Measurements from ENCODE around the gene DAAM2.

DNA sequence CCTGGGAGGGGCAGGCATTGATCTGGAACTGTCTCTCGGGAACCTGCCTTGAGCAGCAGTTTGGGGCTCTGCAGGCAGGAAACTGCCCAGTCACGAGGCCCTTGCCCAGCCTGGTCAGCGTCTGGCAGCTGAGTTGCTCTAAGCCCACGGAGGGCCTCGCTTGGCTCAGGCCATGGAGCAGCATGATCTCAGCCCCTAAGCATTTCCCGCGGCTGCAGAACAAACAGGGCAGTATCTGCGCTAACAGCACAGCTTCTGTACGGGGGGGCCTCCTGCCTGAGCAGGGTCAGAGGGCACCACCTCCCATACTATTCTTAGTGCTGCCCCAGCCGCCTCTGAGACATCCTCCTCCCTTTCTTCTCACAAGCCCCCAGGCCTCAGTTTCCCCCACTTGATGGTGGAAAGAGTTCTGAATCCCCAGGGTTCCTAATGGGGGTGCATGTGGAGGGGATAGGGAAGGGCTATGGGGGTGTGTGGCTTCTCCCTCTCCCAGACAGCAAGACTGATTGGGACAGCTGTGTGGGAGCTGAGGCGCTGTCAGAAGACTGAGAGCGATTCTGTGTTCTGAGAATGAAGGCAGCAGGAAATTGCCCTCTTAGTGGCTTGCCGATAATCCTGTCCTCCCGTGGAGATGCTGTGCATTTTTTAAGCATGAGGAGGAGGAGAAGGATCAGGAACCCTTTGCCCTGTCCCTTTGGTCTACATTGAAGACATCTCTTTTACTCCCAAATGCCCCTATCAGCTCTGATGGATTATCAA lies 95.7 kb downstream of the DAAM2 start:
- TF ChIP-seq, protein P1, sequence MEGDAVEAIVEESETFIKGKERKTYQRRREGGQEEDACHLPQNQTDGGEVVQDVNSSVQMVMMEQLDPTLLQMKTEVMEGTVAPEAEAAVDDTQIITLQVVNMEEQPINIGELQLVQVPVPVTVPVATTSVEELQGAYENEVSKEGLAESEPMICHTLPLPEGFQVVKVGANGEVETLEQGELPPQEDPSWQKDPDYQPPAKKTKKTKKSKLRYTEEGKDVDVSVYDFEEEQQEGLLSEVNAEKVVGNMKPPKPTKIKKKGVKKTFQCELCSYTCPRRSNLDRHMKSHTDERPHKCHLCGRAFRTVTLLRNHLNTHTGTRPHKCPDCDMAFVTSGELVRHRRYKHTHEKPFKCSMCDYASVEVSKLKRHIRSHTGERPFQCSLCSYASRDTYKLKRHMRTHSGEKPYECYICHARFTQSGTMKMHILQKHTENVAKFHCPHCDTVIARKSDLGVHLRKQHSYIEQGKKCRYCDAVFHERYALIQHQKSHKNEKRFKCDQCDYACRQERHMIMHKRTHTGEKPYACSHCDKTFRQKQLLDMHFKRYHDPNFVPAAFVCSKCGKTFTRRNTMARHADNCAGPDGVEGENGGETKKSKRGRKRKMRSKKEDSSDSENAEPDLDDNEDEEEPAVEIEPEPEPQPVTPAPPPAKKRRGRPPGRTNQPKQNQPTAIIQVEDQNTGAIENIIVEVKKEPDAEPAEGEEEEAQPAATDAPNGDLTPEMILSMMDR (conservative IDR thresholded peaks at IDR 0.05; ENCODE audit: low read length), result no peak
- no peak for TF ChIP-seq EZH2phosphoT487 (IDR thresholded peaks at IDR 0.05; ENCODE audit: borderline replicate concordance)

Data from Loucy (cell line).